T-helper 2 cell treated with Interferon-gamma antibody and Interleukin-4, amounts not matched to agents 5 μg/mL and 100 μg/mL, for 36 hours (primary cell): ENCODE data around the gene UBE2O.

Experiments used
- DNase-seq: peaks from one replicate; pipeline ENCODE4 v3.0.0; 2021; ENCODE audit warnings: low spot score
- H3K27ac Mint-ChIP-seq: one replicate; pipeline ENCODE4 v1.8.0; 2021; ENCODE audit warnings: mild to moderate bottlenecking, mixed read lengths
- H3K27me3 Mint-ChIP-seq: one replicate; pipeline ENCODE4 v1.8.0; 2021; ENCODE audit warnings: low read depth, mixed read lengths
- H3K36me3 Mint-ChIP-seq: one replicate; pipeline ENCODE4 v1.8.0; 2021; ENCODE audit warnings: low read depth, mixed read lengths
- H3K4me1 Mint-ChIP-seq: one replicate; pipeline ENCODE4 v1.8.0; 2021; ENCODE audit warnings: low read depth, mixed read lengths
- H3K4me3 Mint-ChIP-seq: one replicate; pipeline ENCODE4 v1.8.0; 2022; ENCODE audit warnings: mild to moderate bottlenecking, moderate library complexity, mixed read lengths
- H3K9me3 Mint-ChIP-seq: one replicate; pipeline ENCODE4 v1.8.0; 2021; ENCODE audit warnings: mixed read lengths

UBE2O gene

GRCh38 chr17:76414334-76415295 is 38.3 kb downstream of the UBE2O start:
- Mint-ChIP-seq H3K36me3 (no peaks in the 10 kb centered on the region), H3K27me3 (no peaks in the 10 kb centered on the region), H3K4me1 (no peaks in the 10 kb centered on the region), H3K4me3 (no peak overlapping the region), H3K9me3 (no peaks in the 10 kb centered on the region), H3K27ac (no peak overlapping the region)
- no peak for DNase-seq

- Mint-ChIP-seq H3K27me3 (no peaks in the 10 kb centered on the region), H3K4me1 (peaks cover 4% of the 10 kb centered on the region), H3K9me3 (no peaks in the 10 kb centered on the region), H3K27ac (no peak overlapping the region), H3K36me3 (no peaks in the 10 kb centered on the region), H3K4me3 (no peak overlapping the region)
- DNase-seq = no peak
These were observed 41.7 kb downstream of the UBE2O start for GRCh38 chr17:76411247-76411646.

- Mint-ChIP-seq H3K36me3 (no peaks in the 10 kb centered on the region), H3K4me3 (no peak overlapping the region), H3K4me1 (peaks cover 4% of the 10 kb centered on the region), H3K9me3 (no peaks in the 10 kb centered on the region), H3K27me3 (no peaks in the 10 kb centered on the region), H3K27ac (peak overlapping the region; percentile 26)
- DNase-seq = no peak
These were observed 42.5 kb downstream of the UBE2O start for GRCh38 chr17:76410328-76410965.

- peak; percentile 49 for DNase-seq
These were observed 44.7 kb downstream of the UBE2O start for GRCh38 chr17:76408037-76408849.

GRCh38 chr17:76407509-76407908 is 45.4 kb downstream of the UBE2O start:
- no peak overlapping the region for H3K27ac Mint-ChIP-seq
- peaks cover 4% of the 10 kb centered on the region for H3K4me1 Mint-ChIP-seq
- H3K36me3 Mint-ChIP-seq = peaks cover 15% of the 10 kb centered on the region
- no peaks in the 10 kb centered on the region for H3K9me3 Mint-ChIP-seq
- DNase-seq = no peak
- H3K27me3 Mint-ChIP-seq = no peaks in the 10 kb centered on the region
- H3K4me3 Mint-ChIP-seq = no peak overlapping the region

More at GRCh38 chr17:76408037-76408849, 44.7 kb downstream of the UBE2O start:
- Mint-ChIP-seq H3K4me1 (peaks cover 4% of the 10 kb centered on the region), H3K27ac (no peak overlapping the region), H3K27me3 (no peaks in the 10 kb centered on the region), H3K36me3 (peaks cover 15% of the 10 kb centered on the region), H3K4me3 (no peak overlapping the region), H3K9me3 (no peaks in the 10 kb centered on the region)

GRCh38 chr17:76405967-76406647 is 46.8 kb downstream of the UBE2O start:
- no peak overlapping the region for H3K27ac Mint-ChIP-seq
- peaks cover 4% of the 10 kb centered on the region for H3K4me1 Mint-ChIP-seq
- peaks cover 25% of the 10 kb centered on the region for H3K36me3 Mint-ChIP-seq
- H3K27me3 Mint-ChIP-seq = no peaks in the 10 kb centered on the region
- H3K9me3 Mint-ChIP-seq = no peaks in the 10 kb centered on the region
- H3K4me3 Mint-ChIP-seq = no peak overlapping the region
- DNase-seq = no peak

- Mint-ChIP-seq H3K9me3 (no peaks in the 10 kb centered on the region), H3K4me1 (peaks cover 4% of the 10 kb centered on the region), H3K27ac (no peak overlapping the region), H3K4me3 (no peak overlapping the region), H3K36me3 (peaks cover 29% of the 10 kb centered on the region), H3K27me3 (no peaks in the 10 kb centered on the region)
- DNase-seq = no peak
These were observed 47.4 kb downstream of the UBE2O start for GRCh38 chr17:76405607-76405966.

- no peak for DNase-seq
- H3K9me3 Mint-ChIP-seq = no peaks in the 10 kb centered on the region
- peaks cover 4% of the 10 kb centered on the region for H3K4me1 Mint-ChIP-seq
- H3K36me3 Mint-ChIP-seq = peaks cover 31% of the 10 kb centered on the region
- no peak overlapping the region for H3K4me3 Mint-ChIP-seq
- no peak overlapping the region for H3K27ac Mint-ChIP-seq
- H3K27me3 Mint-ChIP-seq = no peaks in the 10 kb centered on the region
These were observed 47.9 kb downstream of the UBE2O start for GRCh38 chr17:76404976-76405563.

GRCh38 chr17:76404256-76404655 is 48.7 kb downstream of the UBE2O start:
- Mint-ChIP-seq H3K27me3 (no peaks in the 10 kb centered on the region), H3K4me1 (peaks cover 4% of the 10 kb centered on the region), H3K36me3 (peaks cover 36% of the 10 kb centered on the region), H3K9me3 (no peaks in the 10 kb centered on the region), H3K27ac (no peak overlapping the region), H3K4me3 (no peak overlapping the region)
- DNase-seq = no peak

- Mint-ChIP-seq H3K9me3 (no peaks in the 10 kb centered on the region), H3K4me3 (no peak overlapping the region), H3K27me3 (no peaks in the 10 kb centered on the region), H3K27ac (no peak overlapping the region), H3K4me1 (no peaks in the 10 kb centered on the region), H3K36me3 (peaks cover 45% of the 10 kb centered on the region)
- no peak for DNase-seq
These were observed 50.2 kb downstream of the UBE2O start for GRCh38 chr17:76402711-76403110.

GRCh38 chr17:76399175-76400172 is 53.5 kb downstream of the UBE2O start:
- Mint-ChIP-seq H3K27me3 (no peaks in the 10 kb centered on the region), H3K4me3 (no peak overlapping the region), H3K4me1 (no peaks in the 10 kb centered on the region), H3K36me3 (peaks cover 45% of the 10 kb centered on the region), H3K9me3 (no peaks in the 10 kb centered on the region), H3K27ac (no peak overlapping the region)
- no peak for DNase-seq

GRCh38 chr17:76398523-76399174 is 54.3 kb downstream of the UBE2O start:
- DNase-seq = no peak
- Mint-ChIP-seq H3K4me1 (no peaks in the 10 kb centered on the region), H3K36me3 (peaks cover 39% of the 10 kb centered on the region), H3K4me3 (no peak overlapping the region), H3K9me3 (no peaks in the 10 kb centered on the region), H3K27ac (no peak overlapping the region), H3K27me3 (no peaks in the 10 kb centered on the region)
